GM12864 (cell line): ENCODE data around the gene PACS1.

Experiments
- DNase-seq: peaks from one replicate; pipeline ENCODE4 v3.0.0-alpha.2; 2011; ENCODE audit warnings: low read depth
- H3K4me3 ChIP-seq: 2 replicates; pipeline ENCODE4 v1.5.1; 2011; ENCODE audit warnings: mild to moderate bottlenecking, low read depth, low read length, control low read depth
- TF ChIP-seq, protein P1 (sequence below): IDR thresholded peaks from 2 replicates; pipeline ENCODE4 v1.5.1; 2011; ENCODE audit warnings: low read depth, mild to moderate bottlenecking, moderate library complexity, low read length, control low read depth, inconsistent platforms; ENCODE audit errors: missing control alignments

The PACS1 gene

DNA sequence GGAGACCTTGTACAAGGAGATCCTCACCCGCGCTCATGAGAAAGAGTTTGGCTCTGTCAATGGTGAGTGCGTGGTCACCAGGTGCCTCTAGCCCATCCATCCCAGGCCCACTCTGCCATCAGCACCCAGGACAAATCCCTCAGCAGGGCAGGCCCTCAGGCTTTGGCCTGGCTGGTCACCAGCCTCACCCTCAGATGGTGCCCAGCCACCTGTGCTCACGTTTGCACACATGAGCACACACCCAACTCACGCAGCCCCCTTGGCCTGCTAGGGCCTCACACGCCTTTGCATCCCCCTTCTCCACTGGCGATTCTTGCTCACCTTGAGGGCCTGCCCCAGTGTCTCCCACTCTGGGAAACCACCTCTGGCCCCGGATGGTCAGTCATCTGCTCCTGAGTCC is 194.3 kb downstream of the PACS1 start:
- TF ChIP-seq, protein P1, sequence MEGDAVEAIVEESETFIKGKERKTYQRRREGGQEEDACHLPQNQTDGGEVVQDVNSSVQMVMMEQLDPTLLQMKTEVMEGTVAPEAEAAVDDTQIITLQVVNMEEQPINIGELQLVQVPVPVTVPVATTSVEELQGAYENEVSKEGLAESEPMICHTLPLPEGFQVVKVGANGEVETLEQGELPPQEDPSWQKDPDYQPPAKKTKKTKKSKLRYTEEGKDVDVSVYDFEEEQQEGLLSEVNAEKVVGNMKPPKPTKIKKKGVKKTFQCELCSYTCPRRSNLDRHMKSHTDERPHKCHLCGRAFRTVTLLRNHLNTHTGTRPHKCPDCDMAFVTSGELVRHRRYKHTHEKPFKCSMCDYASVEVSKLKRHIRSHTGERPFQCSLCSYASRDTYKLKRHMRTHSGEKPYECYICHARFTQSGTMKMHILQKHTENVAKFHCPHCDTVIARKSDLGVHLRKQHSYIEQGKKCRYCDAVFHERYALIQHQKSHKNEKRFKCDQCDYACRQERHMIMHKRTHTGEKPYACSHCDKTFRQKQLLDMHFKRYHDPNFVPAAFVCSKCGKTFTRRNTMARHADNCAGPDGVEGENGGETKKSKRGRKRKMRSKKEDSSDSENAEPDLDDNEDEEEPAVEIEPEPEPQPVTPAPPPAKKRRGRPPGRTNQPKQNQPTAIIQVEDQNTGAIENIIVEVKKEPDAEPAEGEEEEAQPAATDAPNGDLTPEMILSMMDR: no peak
- DNase-seq: no peak
- no peak overlapping the region for H3K4me3 ChIP-seq

DNA sequence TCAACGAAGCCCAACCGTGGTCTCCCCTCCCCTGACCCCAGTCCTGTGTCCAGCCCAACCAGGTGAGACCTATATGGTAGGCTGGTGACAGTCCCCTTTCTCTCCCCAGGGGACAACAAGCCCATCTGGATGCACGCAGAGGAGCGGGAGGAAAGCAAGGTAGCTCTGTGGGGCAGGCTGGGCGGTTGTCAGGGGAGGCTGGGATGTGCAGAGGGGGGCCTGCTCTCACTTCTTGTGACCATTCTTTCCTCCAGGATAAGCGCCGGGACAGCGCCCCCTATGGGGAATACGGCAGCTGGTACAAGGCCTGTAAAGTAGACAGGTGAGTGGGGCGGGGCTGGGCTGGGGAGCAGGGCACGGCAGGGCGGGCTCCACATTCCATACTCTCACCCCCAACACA is 194.8 kb downstream of the PACS1 start:
- TF ChIP-seq, protein P1: peak; percentile 55
- no peak for DNase-seq
- H3K4me3 ChIP-seq: no peak overlapping the region

DNA sequence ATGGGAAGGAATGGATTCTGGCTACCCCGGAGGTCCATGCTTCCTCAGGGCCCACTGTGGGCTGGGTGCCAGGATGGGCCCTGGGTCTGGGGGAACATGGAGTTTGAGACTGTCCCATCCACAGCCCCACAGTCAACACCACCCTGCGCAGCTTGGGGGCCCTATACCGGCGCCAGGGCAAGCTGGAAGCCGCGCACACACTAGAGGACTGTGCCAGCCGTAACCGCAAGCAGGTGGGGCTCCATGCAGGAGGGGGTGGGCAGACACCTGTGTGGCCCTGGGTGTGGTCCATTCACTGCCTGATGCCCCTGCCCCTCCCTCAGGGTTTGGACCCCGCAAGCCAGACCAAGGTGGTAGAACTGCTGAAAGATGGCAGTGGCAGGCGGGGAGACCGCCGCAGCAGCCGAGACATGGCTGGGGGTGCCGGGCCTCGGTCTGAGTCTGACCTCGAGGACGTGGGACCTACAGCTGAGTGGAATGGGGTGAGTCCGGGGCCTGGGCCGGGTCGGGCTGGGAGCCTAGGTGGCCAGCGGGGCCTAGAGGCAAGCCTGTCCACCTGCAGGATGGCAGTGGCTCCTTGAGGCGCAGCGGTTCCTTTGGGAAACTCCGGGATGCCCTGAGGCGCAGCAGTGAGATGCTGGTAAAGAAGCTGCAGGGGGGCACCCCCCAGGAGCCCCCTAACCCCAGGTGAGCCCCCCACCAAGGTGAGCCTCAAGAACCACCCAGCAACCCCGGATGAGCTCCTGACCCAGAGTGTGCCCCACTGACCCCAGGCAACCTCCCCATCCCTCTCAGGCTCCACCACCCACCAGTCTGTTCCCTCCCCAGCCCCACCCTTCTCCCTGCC is 195.7 kb downstream of the PACS1 start:
- TF ChIP-seq, protein P1: no peak
- no peak for DNase-seq
- no peak overlapping the region for H3K4me3 ChIP-seq

DNA sequence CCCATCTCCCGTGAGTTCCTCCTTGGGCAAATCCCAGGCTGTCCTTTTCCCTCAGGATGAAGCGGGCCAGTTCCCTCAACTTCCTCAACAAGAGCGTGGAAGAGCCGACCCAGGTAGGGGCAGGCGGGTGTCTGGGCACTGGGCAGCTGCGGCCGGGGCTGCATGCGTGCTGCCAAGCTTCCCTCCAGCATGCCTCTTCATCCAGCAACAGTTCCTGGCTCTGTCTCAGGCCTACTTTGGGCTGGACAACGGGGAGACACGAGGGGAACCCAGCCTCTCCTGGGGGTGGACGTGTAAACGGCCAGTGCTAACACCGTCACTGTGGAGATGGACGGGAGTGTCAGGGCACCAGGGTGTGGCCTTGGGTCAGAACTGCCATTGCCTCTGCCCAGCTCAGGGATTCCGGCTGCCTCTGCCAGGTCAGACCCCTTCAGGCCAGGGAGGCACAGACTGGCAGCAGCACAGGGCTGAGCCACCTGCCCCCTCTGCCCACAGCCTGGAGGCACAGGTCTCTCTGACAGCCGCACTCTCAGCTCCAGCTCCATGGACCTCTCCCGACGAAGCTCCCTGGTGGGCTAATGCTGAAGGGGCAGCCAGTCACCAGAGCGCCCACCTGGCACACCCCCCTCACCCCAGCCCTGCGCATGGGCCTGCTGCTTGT is 196.4 kb downstream of the PACS1 start:
- DNase-seq: no peak
- TF ChIP-seq, protein P1: no peak
- H3K4me3 ChIP-seq: no peak overlapping the region

DNA sequence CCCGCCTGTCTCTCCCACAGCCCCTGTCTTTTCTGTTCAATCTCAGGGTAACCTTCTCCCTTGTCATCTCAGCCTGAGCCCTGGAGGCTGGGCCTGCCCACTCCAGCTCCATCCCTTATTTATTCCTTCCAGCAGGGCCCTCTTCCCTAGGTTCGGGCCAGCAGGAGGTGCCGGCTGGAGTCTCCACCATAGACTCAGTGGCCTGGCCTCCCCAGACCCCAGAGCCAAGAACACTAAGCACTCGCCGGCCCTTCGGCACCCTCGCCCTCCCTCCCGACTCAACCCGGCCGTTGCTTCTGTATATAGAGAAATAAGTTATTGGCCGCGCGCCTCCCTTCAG is 196.9 kb downstream of the PACS1 start:
- TF ChIP-seq, protein P1: no peak
- H3K4me3 ChIP-seq: no peak overlapping the region; the same call in 1 of the 2 replicates
- no peak for DNase-seq

DNA sequence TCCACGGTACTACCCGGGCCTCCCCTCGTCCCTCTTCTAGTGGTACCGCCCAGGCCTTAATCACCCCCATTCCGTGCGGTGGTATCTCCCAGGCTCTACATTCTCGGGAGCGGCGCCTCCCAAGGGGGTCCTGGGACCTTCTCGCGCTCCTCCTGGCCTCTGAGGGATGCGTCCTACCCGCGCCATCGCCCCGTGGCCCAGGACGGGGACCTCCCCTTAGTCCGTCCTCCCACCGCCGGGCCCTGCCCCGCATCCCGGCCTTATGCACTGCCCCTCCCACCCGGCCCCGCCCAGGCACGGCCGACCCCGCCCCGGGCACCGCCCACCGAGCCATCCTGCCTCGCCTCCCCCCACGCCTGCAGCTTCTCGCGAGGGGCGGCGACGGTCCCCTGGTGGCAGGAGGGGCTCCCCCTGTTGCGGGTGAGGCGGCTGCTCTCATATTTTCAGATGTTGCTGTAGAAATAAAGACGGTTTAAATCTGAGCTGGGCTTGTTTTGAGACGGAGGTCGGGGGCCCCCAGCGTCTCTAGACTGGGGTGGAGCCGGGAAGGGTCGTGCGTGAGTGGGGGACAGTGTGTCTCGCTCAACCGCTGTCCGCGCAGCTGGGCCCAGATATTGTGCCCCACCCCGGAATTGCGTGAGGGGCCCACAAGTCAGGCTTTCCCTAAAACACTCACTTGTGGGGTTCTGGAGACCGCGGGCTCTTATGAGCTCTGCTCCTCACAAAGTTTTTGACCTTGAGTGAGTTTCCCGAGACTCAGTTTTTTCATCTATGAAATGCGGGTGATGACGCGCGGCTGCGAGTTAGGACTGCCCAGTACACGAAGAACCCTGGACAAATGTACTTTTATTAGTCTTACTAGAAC is 197.5 kb downstream of the PACS1 start:
- peak overlapping the region; percentile 60 for H3K4me3 ChIP-seq
- DNase-seq: no peak
- TF ChIP-seq, protein P1: peak; percentile 7
